Esophagus squamous epithelium (tissue), 4 donors: Measurements from ENCODE around the gene PPHLN1.

Experiments
- POLR2A ChIP-seq, 4 donors: fragments of 450-650 bp; IDR thresholded peaks; one replicate each; pipeline ENCODE4 v1.6.1; 2017; ENCODE audit warnings: antibody characterized with exemption in 4 of 4, mild to moderate bottlenecking in 4 of 4, moderate library complexity in 3 of 4
- TF ChIP-seq, protein P1 (sequence below), 6 experiments: fragments of 450-650 bp in 4 of 6; fragments of 200-600 bp in 2 of 6; sonication (generic) in 2 of 6; IDR thresholded peaks; one replicate each; pipeline ENCODE4 v1.5.1; 2016 to 2019; ENCODE audit warnings: antibody characterized with exemption in 6 of 6, mild to moderate bottlenecking in 4 of 6, moderate library complexity in 4 of 6

DNA sequence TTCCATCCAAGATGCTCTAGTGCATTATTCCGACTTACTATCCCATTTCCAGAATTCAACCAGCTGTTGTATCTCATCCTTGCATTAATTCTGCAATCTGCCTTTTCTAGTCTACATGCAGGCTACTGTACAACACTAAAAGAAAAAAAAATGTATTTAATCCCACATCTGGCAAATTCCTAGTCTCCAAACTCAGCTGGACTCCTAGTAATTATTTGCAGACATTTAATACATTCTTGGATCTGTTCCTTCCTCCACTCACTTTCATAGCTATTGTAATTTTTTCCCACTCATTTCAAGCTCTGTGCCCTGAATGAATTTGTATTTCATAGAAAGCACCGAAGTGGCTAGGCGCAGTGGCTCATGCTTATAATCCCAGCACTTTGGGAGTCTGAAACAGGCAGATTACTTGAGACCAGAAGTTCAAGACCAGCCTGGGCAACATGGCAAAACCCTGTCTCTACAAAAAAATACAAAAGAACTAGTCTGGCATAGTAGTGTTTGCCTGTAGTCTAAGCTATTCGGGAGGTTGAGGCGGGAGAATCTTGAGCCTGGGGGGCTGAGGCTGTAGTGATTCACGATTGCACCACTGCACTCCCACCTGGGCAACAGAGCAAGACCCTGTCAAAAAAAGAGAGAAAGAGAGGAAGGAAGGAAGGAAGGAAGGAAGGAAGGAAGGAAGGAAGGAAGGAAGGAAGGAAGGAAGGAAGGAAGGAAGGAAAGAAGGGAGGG, 48.4 kb upstream of the PPHLN1 start:
- TF ChIP-seq, protein P1, sequence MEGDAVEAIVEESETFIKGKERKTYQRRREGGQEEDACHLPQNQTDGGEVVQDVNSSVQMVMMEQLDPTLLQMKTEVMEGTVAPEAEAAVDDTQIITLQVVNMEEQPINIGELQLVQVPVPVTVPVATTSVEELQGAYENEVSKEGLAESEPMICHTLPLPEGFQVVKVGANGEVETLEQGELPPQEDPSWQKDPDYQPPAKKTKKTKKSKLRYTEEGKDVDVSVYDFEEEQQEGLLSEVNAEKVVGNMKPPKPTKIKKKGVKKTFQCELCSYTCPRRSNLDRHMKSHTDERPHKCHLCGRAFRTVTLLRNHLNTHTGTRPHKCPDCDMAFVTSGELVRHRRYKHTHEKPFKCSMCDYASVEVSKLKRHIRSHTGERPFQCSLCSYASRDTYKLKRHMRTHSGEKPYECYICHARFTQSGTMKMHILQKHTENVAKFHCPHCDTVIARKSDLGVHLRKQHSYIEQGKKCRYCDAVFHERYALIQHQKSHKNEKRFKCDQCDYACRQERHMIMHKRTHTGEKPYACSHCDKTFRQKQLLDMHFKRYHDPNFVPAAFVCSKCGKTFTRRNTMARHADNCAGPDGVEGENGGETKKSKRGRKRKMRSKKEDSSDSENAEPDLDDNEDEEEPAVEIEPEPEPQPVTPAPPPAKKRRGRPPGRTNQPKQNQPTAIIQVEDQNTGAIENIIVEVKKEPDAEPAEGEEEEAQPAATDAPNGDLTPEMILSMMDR (IDR thresholded peaks at IDR 0.05) = no peak
- TF ChIP-seq POLR2A (IDR thresholded peaks at IDR 0.05) = no peak
